Measurements from ENCODE around the gene ZNF436. TPM values are rescaled to one million over a fixed set of nuclear protein-coding genes. Genes with fewer than 3 reads are reported as not detected.

ZNF436 gene
- total RNA-seq, 1 experiment from 2014 or later, result 14.0 TPM

- intact Hi-C loops (cut with micrococcal nuclease; ENCODE audit: unreplicated experiment), result no loop called here
- DNase-seq, result no peak
- Histone ChIP-seq H3K79me2 (ENCODE audit: low read depth) (no peaks in the 10 kb centered on the region), H3K27me3 (ENCODE audit: insufficient read depth, low read depth) (no peaks in the 10 kb centered on the region), H3K4me2 (peak overlapping the region; percentile 13), H3K9me3 (ENCODE audit: insufficient read depth, low read depth) (no peaks in the 10 kb centered on the region), H3K36me3 (ENCODE audit: low read depth) (no peaks in the 10 kb centered on the region), H3K9me2 (ENCODE audit: insufficient read depth) (no peaks in the 10 kb centered on the region), H3K4me1 (replicated peaks; ENCODE audit: insufficient read depth) (peaks cover 6% of the 10 kb centered on the region; the same call in 1 of the 2 replicates), H2AFZ (no peak overlapping the region), H3K27ac (no peak overlapping the region), H3K4me3 (no peak overlapping the region), H4K20me1 (ENCODE audit: insufficient read depth) (no peaks in the 10 kb centered on the region), H3F3A (ENCODE audit: insufficient read depth, low read depth) (peaks cover 12% of the 10 kb centered on the region; the same call in 1 of the 2 replicates)
- BruUV-seq (replicated peaks), result no TSS peak
- ChIA-PET POLR2A (ENCODE audit: unreplicated experiment) (interaction anchor here (0.6 to 0.7 kb wide), 2 partner anchors 32 to 121 kb away, joined by 3 to 5 read pairs; no protein-coding TSS in a partner anchor), CTCF (interaction anchor here (0.6 kb wide), 1 partner anchor 394 kb away, joined by 11 read pairs; no protein-coding TSS in a partner anchor)
- TF ChIP-seq CTCF (conservative IDR thresholded peaks at IDR 0.05), result no peak
- no peak for TF ChIP-seq EZH2 (IDR thresholded peaks at IDR 0.05; ENCODE audit: low read depth)
Measured at GRCh38 chr1:23385119-23385621, 15.5 kb upstream of the ZNF436 start.

GRCh38 chr1:23384312-23385058 is 14.8 kb upstream of the ZNF436 start:
- Histone ChIP-seq H3K27me3 (ENCODE audit: insufficient read depth, low read depth) (no peaks in the 10 kb centered on the region), H3K4me1 (replicated peaks; ENCODE audit: insufficient read depth) (peaks cover 6% of the 10 kb centered on the region; the same call in 1 of the 2 replicates), H3K27ac (no peak overlapping the region), H3K36me3 (ENCODE audit: low read depth) (no peaks in the 10 kb centered on the region), H3F3A (ENCODE audit: insufficient read depth, low read depth) (peaks cover 12% of the 10 kb centered on the region; the same call in 1 of the 2 replicates), H3K79me2 (ENCODE audit: low read depth) (no peaks in the 10 kb centered on the region), H3K9me3 (ENCODE audit: insufficient read depth, low read depth) (no peaks in the 10 kb centered on the region), H3K4me2 (peak overlapping the region; percentile 13), H2AFZ (no peak overlapping the region), H3K4me3 (no peak overlapping the region), H3K9me2 (ENCODE audit: insufficient read depth) (no peaks in the 10 kb centered on the region), H4K20me1 (ENCODE audit: insufficient read depth) (no peaks in the 10 kb centered on the region)
- TF ChIP-seq EZH2 (IDR thresholded peaks at IDR 0.05; ENCODE audit: low read depth) (no peak), CTCF (conservative IDR thresholded peaks at IDR 0.05) (no peak)
- ChIA-PET POLR2A (ENCODE audit: unreplicated experiment) (interaction anchor here (0.6 to 0.7 kb wide), 2 partner anchors 33 to 120 kb away, joined by 3 to 5 read pairs; no protein-coding TSS in a partner anchor), CTCF (interaction anchor here (0.6 to 0.7 kb wide), 2 partner anchors 285 to 1865 kb away, joined by 3 to 9 read pairs; no protein-coding TSS in a partner anchor)
- peak in 1 of 2 experiments; percentile 84 for DNase-seq
- intact Hi-C loops (cut with micrococcal nuclease; ENCODE audit: unreplicated experiment), result no loop called here
- BruUV-seq (replicated peaks), result no TSS peak

GRCh38 chr1:23383577-23384311 is 14.1 kb upstream of the ZNF436 start:
- DNase-seq, result no peak
- intact Hi-C loops (cut with micrococcal nuclease; ENCODE audit: unreplicated experiment), result no loop called here
- no TSS peak for BruUV-seq (replicated peaks)
- no peak overlapping the region for H3K27ac ChIP-seq
- no peaks in the 10 kb centered on the region for H3K9me3 ChIP-seq (ENCODE audit: insufficient read depth, low read depth)
- ChIA-PET POLR2A (ENCODE audit: unreplicated experiment) (no interaction called here), CTCF (interaction anchor here (0.7 kb wide), 1 partner anchor 284 kb away, joined by 9 read pairs; no protein-coding TSS in a partner anchor)
- H3K4me2 ChIP-seq, result no peak overlapping the region
- H3K36me3 ChIP-seq (ENCODE audit: low read depth), result no peaks in the 10 kb centered on the region
- H4K20me1 ChIP-seq (ENCODE audit: insufficient read depth), result no peaks in the 10 kb centered on the region
- no peaks in the 10 kb centered on the region for H3K9me2 ChIP-seq (ENCODE audit: insufficient read depth)
- H3K79me2 ChIP-seq (ENCODE audit: low read depth), result no peaks in the 10 kb centered on the region
- peaks cover 12% of the 10 kb centered on the region; the same call in 1 of the 2 replicates for H3F3A ChIP-seq (ENCODE audit: insufficient read depth, low read depth)
- H3K4me3 ChIP-seq, result no peak overlapping the region
- TF ChIP-seq CTCF (conservative IDR thresholded peaks at IDR 0.05) (no peak), EZH2 (IDR thresholded peaks at IDR 0.05; ENCODE audit: low read depth) (no peak)
- peaks cover 6% of the 10 kb centered on the region; the same call in 1 of the 2 replicates for H3K4me1 ChIP-seq (replicated peaks; ENCODE audit: insufficient read depth)
- no peaks in the 10 kb centered on the region for H3K27me3 ChIP-seq (ENCODE audit: insufficient read depth, low read depth)
- H2AFZ ChIP-seq, result no peak overlapping the region

Measured in PC-9 (cell line).